WERI-Rb-1 (cell line): Measurements from ENCODE around the gene STAC2.
A peak's percentile ranks its signal among the peaks of the same experiment; 100 is the strongest.

Experiments used
- DNase-seq: peaks from one replicate; pipeline ENCODE4 v3.0.0-alpha.2; 2020
- H3K27ac ChIP-seq: fragments of 250-450 bp; sonication (Bioruptor Pico); 2 replicates; pipeline ENCODE4 v1.5.1; 2020; ENCODE audit warnings: mild to moderate bottlenecking, moderate library complexity
- H3K27me3 ChIP-seq: fragments of 250-450 bp; sonication (Bioruptor Pico); 2 replicates; pipeline ENCODE4 v1.5.1; 2021; ENCODE audit warnings: mild to moderate bottlenecking, low read depth, moderate library complexity; ENCODE audit not compliant: insufficient read depth, severe bottlenecking
- H3K36me3 ChIP-seq: fragments of 250-450 bp; sonication (Bioruptor Pico); 2 replicates; pipeline ENCODE4 v1.5.1; 2020; ENCODE audit warnings: mild to moderate bottlenecking, moderate library complexity
- H3K4me3 ChIP-seq: 2 replicates; pipeline ENCODE4 v1.5.1; 2011; ENCODE audit warnings: low read depth, mild to moderate bottlenecking, control low read depth, low read length
- H3K9me3 ChIP-seq: fragments of 250-450 bp; sonication (Bioruptor Pico); 2 replicates; pipeline ENCODE4 v1.5.1; 2021; ENCODE audit warnings: mild to moderate bottlenecking, moderate library complexity; ENCODE audit not compliant: severe bottlenecking
- CTCF ChIP-seq: IDR thresholded peaks from 2 replicates; pipeline ENCODE4 v1.5.1; 2011; ENCODE audit warnings: low read depth, mild to moderate bottlenecking, control low read depth, inconsistent platforms, low read length

The STAC2 gene

GRCh38 chr17:39236981-39237441 is 11.3 kb upstream of the STAC2 start:
- Histone ChIP-seq H3K36me3 (no peaks in the 10 kb centered on the region), H3K9me3 (no peaks in the 10 kb centered on the region), H3K27ac (no peak overlapping the region), H3K27me3 (no peaks in the 10 kb centered on the region), H3K4me3 (no peak overlapping the region)
- DNase-seq = no peak
- no peak for TF ChIP-seq CTCF

DNA sequence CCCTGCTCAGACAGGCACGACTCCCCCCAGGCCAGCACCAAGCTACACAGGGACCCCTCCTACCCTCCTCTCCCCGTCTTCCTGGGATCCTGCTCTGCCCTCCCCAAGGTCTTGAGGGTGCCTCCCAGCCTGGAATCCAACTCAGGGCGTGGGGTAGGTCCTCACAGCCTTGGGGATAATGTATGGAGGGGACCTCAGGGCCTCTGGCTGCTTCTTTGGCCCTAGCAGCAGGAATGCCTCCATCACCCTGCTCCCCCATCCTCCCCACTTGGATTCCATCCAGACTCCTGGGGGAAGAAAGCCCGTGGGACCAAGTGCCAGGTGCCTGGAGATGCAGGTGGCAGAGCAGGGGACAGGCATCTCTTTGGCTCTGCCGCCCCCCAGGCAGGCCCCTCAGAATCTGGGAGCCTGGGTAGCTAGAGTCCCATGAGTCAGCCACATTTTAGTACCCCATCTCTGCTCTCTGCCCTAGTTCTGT is 10.7 kb upstream of the STAC2 start:
- H3K27me3 ChIP-seq = no peaks in the 10 kb centered on the region

GRCh38 chr17:39235555-39236449 is 10.1 kb upstream of the STAC2 start:
- peak overlapping the region; percentile 55 for H3K27ac ChIP-seq
- peak; percentile 85 for DNase-seq
- peak; percentile 98 for TF ChIP-seq CTCF

More for the DNA sequence above, 10.7 kb upstream of the STAC2 start:
- H3K9me3 ChIP-seq = no peaks in the 10 kb centered on the region
- no peak for TF ChIP-seq CTCF
- H3K4me3 ChIP-seq = no peak overlapping the region
- H3K36me3 ChIP-seq = no peaks in the 10 kb centered on the region
- no peak overlapping the region for H3K27ac ChIP-seq
- DNase-seq = no peak

GRCh38 chr17:39231591-39232551 is 6.1 kb upstream of the STAC2 start:
- no peak overlapping the region for H3K4me3 ChIP-seq
- no peak overlapping the region for H3K27ac ChIP-seq
- no peaks in the 10 kb centered on the region for H3K36me3 ChIP-seq
- peak; percentile 60 for DNase-seq
- H3K9me3 ChIP-seq = no peaks in the 10 kb centered on the region
- peak; percentile 87 for TF ChIP-seq CTCF
- no peaks in the 10 kb centered on the region for H3K27me3 ChIP-seq

More at GRCh38 chr17:39235555-39236449, 10.1 kb upstream of the STAC2 start:
- Histone ChIP-seq H3K9me3 (no peaks in the 10 kb centered on the region), H3K27me3 (no peaks in the 10 kb centered on the region), H3K4me3 (peak overlapping the region; percentile 15; the same call in 1 of the 2 replicates), H3K36me3 (no peaks in the 10 kb centered on the region)

DNA sequence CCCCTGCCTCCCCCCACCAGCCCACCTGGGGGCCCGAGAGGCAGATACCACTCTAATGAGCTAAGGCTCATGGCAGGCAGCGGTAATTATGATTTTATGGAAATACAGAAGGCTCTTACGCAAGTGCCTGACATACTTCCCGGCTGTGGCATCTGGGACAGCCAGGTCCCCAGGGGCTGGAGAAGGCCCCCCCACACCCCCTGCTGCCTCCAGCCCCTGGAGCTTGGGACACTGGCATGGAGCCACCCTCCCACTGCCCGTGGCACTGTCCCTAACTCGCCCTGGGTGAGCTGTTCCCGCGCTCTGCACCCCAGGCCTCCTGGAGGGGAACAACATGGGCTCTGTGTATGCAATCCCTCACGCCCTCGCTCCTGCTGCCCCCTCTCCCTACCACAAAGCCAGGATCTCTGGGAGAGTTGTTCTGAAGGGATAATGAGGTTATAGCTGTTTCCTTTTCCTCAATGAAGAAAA is 5.4 kb upstream of the STAC2 start:
- no peaks in the 10 kb centered on the region for H3K36me3 ChIP-seq
- DNase-seq = no peak
- no peak overlapping the region for H3K27ac ChIP-seq
- no peak for TF ChIP-seq CTCF
- no peaks in the 10 kb centered on the region for H3K9me3 ChIP-seq
- no peak overlapping the region for H3K4me3 ChIP-seq
- peaks cover 5% of the 10 kb centered on the region for H3K27me3 ChIP-seq
